Cardiac fibroblast (primary cell): ENCODE measurements around the gene EPHB2.

Experiments used
- DNase-seq, 2 donors: peaks; one replicate each; pipeline versions ENCODE4 v3.0.0 to v3.0.0-alpha.2; 2010; ENCODE audit warnings: low read depth in 2 of 2
- H3K4me3 ChIP-seq, 2 donors: replicated peaks in 1 of 2; 1 replicate in 1 of 2; 2 replicates in 1 of 2; pipeline ENCODE4 v1.5.1; 2011; ENCODE audit warnings: low read depth in 2 of 2, low read length in 2 of 2, mild to moderate bottlenecking in 2 of 2, moderate library complexity in 1 of 2
- CTCF ChIP-seq: IDR thresholded peaks from one replicate; pipeline ENCODE4 v1.5.1; 2011; ENCODE audit warnings: low read depth, mild to moderate bottlenecking, low read length, inconsistent platforms

The EPHB2 gene

GRCh38 chr1:22739648-22740385, 29.2 kb downstream of the EPHB2 start:
- peak; percentile 88 to 91 for DNase-seq

GRCh38 chr1:22741118-22741517, 30.5 kb downstream of the EPHB2 start:
- H3K4me3 ChIP-seq, result no peak overlapping the region
- no peak for TF ChIP-seq CTCF
- no peak for DNase-seq

More at GRCh38 chr1:22739648-22740385, 29.2 kb downstream of the EPHB2 start:
- H3K4me3 ChIP-seq, result no peak overlapping the region
- no peak for TF ChIP-seq CTCF

- TF ChIP-seq CTCF, result no peak
- H3K4me3 ChIP-seq, result no peak overlapping the region
- DNase-seq, result peak; percentile 55 to 93
Observed at GRCh38 chr1:22745669-22746585, 35.3 kb downstream of the EPHB2 start.

- TF ChIP-seq CTCF, result no peak
- DNase-seq, result peak; percentile 32 to 69
- no peak overlapping the region for H3K4me3 ChIP-seq
Observed at GRCh38 chr1:22747021-22747734, 36.5 kb downstream of the EPHB2 start.

- no peak overlapping the region for H3K4me3 ChIP-seq
- no peak for TF ChIP-seq CTCF
- DNase-seq, result no peak
Observed at GRCh38 chr1:22747735-22748073, 37.1 kb downstream of the EPHB2 start.

GRCh38 chr1:22749503-22749902, 38.9 kb downstream of the EPHB2 start:
- DNase-seq, result no peak
- H3K4me3 ChIP-seq, result no peak overlapping the region
- peak; percentile 3 for TF ChIP-seq CTCF
